GM10847 (cell line): ENCODE data around the gene DCLK3.

Source experiments
- POLR2A ChIP-seq: IDR thresholded peaks from 2 replicates; pipeline ENCODE4 v1.6.1; 2011; ENCODE audit not compliant: insufficient read length; ENCODE audit errors: extremely low read depth

Gene DCLK3

DNA sequence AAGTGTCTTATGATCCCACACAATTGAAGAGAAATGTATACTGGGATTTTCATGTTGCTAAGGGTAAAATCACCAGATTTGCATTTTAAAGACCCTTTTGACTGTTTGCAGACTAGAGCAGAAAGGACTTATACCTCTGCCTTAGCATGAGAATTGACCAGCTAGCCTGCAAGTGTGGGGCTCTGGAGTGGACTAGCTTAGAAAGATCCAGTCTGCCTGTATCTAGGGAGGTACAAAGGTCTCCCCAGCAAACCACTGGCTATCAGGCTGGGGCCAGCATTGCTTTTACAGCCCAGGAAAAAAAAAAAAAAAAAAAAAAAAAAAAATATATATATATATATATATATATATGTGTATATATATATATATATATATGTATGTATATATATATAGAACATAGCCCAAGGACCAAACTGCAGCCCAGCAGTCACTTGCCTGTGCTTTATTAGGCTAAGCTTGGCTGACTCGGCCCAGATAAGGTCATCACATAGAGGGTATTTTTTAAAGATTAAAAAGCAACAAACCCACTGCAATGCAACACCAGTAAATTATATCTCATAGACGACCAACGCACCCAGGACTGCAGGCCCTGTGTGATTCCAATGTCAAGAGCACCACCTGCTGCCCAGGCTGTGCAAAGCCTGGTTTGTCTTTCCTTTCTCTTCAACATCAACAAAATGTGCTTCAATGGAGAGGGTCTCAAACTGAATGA, 63.7 kb downstream of the DCLK3 start:
- no peak for TF ChIP-seq POLR2A

DNA sequence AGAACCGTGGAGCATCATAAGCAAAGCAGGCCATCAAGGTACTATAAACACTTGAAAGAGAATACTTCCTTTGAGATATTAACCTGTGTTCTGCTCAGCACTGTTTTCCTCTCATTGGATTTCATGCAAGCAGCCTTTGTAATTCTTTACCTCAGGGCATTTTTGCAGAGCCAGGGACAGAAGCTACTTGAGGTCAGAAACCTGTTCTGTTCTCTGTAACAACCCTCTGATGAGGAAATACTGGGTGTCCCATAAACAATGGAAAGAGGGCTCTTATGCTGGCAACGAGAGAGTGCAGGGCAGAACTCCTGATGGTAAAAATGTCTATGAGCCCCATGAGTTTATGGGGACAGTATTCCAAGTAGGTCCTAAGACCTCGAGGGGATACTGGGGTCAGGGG, 66.0 kb downstream of the DCLK3 start:
- no peak for TF ChIP-seq POLR2A

DNA sequence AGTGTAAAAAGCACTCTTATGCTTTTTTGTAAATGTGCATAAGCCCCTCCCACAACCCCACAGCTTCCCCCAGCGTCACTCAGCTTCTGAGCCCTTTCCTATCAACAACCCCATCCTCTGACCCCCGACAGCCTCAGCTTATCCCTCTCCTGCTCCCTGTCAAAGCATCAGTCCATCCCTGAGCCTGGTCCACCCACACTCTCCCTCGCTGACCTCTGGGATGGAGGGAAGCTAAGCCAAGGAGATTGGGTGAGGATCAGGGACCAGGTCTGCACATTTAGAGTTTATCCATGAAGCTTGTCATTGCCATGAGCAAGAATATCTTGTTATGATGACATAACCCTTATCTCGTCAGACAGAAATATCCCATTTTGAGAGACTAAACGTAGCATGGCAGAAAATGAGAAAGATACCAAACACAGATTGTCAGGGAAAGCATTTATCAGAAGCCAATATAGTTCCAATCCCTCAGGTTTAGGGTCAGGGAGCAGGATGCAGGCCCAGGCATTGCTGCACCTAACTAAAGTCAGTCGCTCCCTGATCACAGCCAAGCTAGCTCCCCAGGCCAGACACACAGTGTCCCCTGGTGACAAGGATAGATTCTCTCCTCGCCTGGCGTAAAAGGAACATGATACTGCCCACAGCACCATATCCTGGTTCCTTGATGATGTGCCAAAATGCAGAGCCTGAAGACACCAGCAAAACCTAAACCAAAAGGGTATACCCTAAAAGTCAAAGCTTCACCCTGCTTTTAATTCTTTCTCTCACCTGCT, 66.9 kb downstream of the DCLK3 start:
- TF ChIP-seq POLR2A = no peak

DNA sequence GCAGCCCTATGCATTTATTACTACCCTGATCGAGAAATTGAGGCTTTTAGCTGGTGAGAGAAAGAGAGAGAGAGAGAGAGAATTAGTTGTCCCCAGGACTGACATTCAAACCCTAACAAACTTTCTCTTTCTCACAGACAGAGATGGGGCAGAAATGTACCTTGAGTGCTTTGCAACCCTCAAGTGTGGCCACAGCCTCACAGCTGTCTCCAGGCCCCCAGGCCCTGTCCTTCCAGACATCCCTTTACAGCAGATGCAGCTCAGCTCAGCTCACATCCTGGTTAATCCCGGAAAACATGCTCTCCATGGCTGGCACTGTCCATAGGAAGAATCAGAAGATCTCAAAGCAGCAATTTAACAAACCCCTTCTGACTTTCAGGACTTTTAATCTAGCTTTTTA, 67.6 kb downstream of the DCLK3 start:
- TF ChIP-seq POLR2A = no peak

DNA sequence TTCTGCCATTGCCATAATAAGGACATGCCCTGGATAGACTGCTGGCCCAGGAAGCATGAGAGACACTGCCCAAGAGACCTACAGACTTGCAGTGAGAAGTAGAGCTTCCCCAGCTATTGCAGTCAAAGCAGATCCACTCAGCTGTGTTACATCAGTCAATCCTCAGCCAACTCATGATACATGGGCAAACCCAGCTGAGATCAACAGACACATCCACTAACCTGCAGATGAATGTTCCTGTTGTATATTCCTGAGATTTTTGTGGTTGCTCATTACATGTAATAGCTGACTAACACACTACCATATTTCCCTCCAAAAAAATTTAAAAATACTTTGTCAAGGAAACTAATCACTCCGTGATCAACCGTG, 68.6 kb downstream of the DCLK3 start:
- no peak for TF ChIP-seq POLR2A

DNA sequence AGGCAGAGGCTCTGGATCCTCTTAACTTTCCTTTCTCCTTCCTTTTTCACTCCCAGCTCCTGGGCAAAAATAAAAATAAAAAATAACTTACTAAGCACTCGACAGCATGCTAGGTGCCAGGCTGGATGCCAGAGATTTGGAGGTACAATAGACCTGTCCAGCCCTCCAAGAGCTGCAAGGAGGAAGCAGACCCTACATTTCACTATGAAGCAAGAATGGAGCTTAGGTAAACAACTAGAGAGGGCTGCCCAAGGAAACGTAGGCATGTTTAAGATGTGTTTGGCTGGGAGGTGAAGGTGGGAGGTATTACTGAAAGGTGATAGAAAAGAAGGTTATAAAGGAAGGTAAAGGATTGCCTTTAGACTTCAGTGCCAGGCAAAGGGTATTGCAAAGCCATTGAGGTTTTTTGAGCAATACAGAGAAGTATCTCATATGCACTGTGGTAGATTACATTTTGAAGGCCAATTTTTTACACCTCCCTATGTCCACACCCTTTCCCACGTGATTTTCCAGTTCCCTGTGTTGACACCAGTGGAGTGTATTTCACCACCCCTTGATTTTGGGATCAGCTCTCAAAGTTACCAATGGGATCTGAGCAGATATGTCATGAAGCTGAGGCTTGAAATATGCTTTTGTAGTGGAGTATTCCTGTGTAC, 69.1 kb downstream of the DCLK3 start:
- TF ChIP-seq POLR2A = no peak

DNA sequence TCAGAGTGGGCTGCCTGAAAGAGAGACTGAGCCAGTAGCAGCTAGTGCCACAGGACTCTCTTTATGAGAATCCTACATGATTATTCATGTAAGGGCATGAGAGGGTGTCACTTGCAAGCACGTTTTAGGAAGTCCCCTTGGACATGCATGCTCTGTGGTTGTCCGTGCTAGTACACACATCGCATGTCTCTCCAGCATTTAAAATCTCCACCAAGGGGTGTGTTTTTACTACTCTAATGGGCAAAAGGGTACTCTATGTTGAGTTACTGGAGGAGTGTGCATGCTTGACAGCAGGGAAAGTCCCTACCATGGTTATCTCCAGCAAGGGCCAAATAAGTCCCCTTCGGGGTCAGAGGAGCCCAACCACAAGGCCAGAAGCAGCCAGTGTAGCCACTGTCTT, 70.7 kb downstream of the DCLK3 start:
- no peak for TF ChIP-seq POLR2A

DNA sequence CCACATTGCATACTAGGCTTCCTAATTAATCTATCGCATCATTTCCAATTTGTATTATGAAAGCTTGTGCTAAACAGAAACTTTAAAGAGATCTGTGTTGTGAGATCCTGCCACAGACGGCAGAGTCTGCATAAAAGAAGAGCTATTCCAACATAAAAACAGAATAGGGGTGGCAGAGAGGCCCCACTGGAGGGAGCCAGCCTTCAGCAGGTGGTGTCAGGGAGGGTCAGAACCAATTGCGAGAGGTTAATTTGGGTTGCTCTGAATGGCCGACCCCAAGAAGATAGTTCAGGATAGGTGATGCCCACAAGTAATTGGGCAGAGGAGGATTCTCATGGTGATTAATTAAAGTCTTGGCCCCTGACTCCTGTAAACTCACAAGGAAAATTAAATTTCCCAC, 74.8 kb downstream of the DCLK3 start:
- TF ChIP-seq POLR2A = no peak

DNA sequence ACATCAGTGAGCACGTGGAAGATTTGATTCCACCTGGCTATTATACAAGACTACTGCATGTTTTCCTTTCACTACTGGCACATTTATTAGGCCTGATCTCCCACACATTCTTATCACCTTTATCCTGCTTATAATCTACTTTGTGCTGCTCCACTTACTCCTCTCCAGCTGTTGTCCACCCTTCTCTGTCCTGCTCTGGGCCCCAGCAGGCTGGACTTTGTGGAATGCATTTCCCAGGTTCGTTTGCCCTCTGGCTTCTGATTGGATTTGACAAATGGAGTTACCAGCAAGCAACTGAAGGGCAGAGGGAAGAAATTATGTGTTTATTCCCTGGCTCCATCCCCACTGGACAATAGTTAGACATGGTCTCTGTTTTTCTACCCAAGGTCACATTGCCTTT, 75.5 kb downstream of the DCLK3 start:
- TF ChIP-seq POLR2A = no peak

DNA sequence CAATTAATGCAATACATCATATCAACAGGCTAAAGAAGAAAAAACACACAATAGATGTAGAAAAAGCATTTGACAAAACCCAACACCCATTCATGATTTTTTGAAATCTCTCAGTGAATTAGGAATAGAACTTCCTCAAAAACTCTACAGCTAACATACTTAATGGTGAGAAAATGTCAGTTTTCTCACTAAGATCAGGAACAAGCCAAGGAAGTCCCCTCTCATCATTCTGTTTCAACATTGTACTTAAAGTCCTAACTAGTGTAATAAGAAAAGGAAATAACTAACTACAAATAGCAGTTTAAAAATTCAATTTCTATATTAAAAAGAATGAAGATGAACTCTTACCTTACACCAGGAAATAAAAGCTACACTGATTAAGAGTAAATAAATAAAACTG, 77.8 kb downstream of the DCLK3 start:
- TF ChIP-seq POLR2A = no peak

DNA sequence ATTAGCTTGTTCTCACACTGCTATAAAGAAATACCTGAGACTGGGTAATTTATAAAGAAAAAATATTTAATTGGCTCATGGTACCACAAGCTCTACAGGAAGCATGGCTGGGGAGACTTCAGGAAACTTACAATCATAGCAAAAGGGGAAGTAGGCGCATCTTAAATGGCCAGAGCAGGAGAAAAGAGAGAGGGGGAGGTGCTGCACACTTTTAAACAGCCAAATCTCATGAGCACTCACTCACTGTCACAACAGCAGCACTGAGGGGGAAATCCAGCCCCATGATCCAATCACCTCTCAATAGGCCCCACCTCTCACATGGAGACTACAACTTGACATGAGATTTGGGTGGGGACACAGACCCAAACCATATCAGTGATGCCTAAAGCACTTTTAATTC, 82.5 kb downstream of the DCLK3 start:
- TF ChIP-seq POLR2A = no peak

DNA sequence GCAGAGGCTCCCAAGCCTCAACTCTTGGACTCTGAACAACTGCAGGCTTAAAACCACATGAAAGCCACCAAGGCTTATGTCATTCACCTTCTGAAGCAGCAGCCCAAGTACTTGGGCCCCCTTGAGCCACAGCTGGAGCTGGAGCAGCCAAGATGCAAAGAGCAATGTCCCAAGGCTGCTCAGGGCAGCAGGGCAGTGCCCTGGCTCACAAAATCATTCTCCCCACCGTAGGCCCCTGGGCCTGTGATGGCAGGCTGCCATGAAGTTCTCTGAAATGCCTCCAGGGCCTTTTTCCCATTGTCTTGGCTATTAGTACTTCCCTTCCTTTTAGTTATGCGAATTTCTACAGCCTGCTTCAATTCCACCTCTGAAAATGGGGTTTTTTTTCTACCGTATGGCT, 83.4 kb downstream of the DCLK3 start:
- no peak for TF ChIP-seq POLR2A

DNA sequence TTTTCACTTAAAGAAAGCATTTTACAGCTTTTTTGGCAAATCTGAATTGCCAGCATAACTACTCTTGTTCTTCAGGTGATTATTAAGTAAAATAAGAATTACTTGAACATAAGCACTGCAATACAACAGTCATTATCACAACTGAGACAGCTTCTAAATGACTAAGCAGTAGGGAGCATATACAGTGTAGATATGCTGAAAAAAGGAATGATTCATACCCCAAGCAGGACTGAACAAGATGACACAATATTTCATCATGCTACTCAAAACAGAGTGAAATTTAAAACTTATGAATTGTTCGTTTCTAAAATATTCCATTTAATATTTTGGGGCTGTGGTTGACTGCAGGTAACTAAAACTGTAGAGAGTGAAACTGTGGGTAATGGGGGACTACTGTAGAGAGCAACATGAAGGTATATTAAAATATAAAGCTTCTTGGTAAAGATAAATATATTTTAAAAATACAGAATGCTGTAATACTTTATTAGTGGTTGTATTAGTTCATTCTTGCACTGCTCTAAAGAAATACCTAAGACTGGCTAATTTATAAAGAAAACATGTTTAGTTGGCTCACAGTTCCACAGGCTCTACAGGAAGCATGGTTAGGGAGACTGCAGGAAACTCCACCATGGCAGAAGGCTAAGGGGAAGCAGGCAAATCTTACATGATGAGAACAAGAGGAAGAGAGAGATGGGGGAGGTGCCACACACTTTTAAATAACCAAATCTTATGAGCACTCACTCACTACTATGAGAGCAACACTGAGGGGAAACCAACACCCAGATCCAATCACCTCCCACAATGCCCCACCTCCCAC, 84.8 kb downstream of the DCLK3 start:
- no peak for TF ChIP-seq POLR2A

DNA sequence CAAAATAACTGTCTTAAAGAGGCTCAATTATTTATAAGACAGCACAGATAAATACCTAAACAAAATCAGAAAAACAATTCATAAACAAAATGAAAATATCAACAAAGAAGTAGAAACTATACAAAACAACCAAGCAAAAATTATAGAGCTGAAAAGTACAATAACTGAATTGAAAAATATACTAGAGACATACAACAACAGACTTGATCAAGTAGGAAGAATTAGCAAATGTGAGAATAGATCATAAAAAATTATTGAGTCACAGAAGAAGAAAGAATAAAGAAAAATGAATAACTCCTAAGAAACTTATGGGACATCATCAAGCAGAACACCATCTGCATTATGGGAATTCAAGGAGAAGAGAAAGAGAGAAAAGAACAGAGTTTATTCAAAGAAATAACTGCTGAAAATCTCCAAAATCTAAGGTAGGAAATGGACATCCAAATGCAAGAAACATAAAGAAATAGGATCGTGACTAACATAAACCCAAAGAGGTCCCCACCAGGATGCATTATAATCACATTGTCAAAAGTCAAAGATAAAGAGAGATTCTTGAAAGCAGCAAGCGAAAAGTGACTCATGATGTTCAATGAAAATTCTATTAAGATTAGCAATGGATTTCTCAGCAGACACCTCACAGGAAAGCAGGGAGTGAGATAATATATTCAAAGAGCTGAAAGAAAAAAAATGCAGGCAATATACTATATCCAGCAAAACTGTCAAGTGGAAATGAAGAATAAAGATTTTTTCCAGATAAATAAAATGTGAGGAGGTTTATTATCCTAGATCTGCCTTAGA, 85.9 kb downstream of the DCLK3 start:
- no peak for TF ChIP-seq POLR2A
